ENCODE results near the gene PLEKHM2. TPM values are rescaled to one million over a fixed set of nuclear protein-coding genes. Genes with fewer than 3 reads are reported as not detected.

PLEKHM2 gene
- total and polyA plus RNA-seq, 2 experiments from 2014 or later = 31.8 to 43.1 TPM

DNA sequence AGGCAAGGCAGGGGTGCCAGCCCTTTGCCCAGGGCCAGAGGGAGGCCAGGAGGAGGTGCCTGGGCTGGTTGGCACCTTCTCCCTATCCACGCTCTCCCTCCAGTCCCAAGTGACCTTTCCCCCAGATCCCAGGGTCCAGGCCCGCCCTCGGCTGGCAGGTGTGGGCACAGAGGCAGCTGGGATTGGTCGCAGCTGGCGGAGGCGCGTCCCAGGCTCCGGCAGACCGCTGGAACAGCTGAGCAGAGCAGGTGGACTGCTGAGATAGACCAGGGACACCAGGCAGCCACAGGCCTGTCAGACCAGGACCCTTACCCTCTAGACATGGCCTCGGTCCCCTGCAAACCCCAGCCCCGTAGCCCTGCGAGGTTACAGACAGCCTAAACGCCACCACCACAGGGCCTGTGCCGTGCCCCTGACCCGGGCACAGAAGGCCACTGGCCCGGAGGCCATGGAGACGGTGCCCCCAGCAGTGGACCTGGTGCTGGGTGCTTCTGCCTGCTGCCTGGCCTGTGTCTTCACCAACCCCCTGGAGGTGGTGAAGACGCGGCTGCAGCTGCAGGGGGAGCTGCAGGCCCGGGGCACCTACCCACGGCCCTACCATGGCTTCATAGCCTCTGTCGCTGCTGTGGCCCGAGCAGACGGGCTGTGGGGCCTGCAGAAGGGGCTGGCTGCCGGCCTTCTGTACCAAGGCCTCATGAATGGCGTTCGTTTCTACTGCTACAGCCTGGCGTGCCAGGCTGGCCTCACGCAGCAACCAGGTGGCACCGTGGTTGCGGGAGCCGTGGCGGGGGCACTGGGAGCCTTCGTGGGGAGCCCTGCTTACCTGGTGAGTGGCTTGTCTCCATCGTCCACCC is 52.1 kb downstream of the PLEKHM2 start, which contains the start of gene SLC25A34:
Gene SLC25A34, plus strand, starts transcription at position 221 of the 854 bp plus-strand sequence. Its CDS starts 228 bp downstream, at position 449.
- Histone ChIP-seq H3K4me1 (ENCODE audit: insufficient read depth) (no peaks in the 10 kb centered on the region), H3K4me3 (no peak within 1 kb of the TSS), H3K9me3 (ENCODE audit: low read depth) (no peaks in the 10 kb centered on the region), H3K9me2 (replicated peaks; ENCODE audit: insufficient read depth) (no peaks in the 10 kb centered on the region), H2AFZ (no peak within 1 kb of the TSS), H3K79me2 (no peaks in the 10 kb centered on the region), H3K4me2 (no peak within 1 kb of the TSS), H3K27me3 (no peaks in the 10 kb centered on the region), H3K27ac (no peak within 1 kb of the TSS), H3K36me3 (replicated peaks; ENCODE audit: insufficient read depth, low read depth) (no peaks in the 10 kb centered on the region), H4K20me1 (ENCODE audit: insufficient read depth, poor library complexity, severe bottlenecking) (no peaks in the 10 kb centered on the region)
- DNase-seq (ENCODE audit: low spot score) = no peak
- 91% methylated on average over 35 of the region's 35 CpGs for WGBS (ENCODE audit: low lambda C conversion rate, missing lambda C conversion rate)
- TF ChIP-seq EZH2 (IDR thresholded peaks at IDR 0.05; ENCODE audit: borderline replicate concordance) (no peak), EZH2phosphoT487 (IDR thresholded peaks at IDR 0.05; ENCODE audit: low read depth, severe bottlenecking, unreplicated experiment) (no peak)
- TF ChIP-seq, protein P1, sequence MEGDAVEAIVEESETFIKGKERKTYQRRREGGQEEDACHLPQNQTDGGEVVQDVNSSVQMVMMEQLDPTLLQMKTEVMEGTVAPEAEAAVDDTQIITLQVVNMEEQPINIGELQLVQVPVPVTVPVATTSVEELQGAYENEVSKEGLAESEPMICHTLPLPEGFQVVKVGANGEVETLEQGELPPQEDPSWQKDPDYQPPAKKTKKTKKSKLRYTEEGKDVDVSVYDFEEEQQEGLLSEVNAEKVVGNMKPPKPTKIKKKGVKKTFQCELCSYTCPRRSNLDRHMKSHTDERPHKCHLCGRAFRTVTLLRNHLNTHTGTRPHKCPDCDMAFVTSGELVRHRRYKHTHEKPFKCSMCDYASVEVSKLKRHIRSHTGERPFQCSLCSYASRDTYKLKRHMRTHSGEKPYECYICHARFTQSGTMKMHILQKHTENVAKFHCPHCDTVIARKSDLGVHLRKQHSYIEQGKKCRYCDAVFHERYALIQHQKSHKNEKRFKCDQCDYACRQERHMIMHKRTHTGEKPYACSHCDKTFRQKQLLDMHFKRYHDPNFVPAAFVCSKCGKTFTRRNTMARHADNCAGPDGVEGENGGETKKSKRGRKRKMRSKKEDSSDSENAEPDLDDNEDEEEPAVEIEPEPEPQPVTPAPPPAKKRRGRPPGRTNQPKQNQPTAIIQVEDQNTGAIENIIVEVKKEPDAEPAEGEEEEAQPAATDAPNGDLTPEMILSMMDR (IDR thresholded peaks at IDR 0.05; ENCODE audit: poor library complexity) = no peak

DNA sequence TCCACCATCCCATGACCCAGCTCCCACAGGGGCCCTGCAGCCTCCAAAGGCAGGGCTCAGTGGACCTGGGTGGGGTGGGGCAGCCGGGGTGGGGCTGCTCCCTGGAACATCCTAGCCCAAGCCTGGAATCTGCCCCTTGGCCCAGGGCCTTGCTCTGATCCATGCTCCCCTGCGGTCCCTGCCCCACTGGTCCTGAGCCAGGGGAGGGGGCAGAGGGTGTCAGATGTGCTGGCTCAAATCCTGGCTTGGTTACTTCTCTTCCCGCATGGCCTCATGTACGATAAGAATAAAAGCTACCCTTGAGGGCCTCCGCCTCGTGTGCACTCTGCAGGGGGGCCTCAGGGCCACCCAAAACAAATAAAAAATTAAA is 52.8 kb downstream of the PLEKHM2 start:
- Histone ChIP-seq H3K9me2 (replicated peaks; ENCODE audit: insufficient read depth) (no peaks in the 10 kb centered on the region), H3K9me3 (ENCODE audit: low read depth) (no peaks in the 10 kb centered on the region), H3K79me2 (no peaks in the 10 kb centered on the region), H3K4me1 (ENCODE audit: insufficient read depth) (no peaks in the 10 kb centered on the region), H4K20me1 (ENCODE audit: insufficient read depth, poor library complexity, severe bottlenecking) (no peaks in the 10 kb centered on the region), H3K27me3 (no peaks in the 10 kb centered on the region), H3K27ac (no peak overlapping the region), H3K4me3 (no peak overlapping the region), H3K36me3 (replicated peaks; ENCODE audit: insufficient read depth, low read depth) (no peaks in the 10 kb centered on the region), H3K4me2 (no peak overlapping the region), H2AFZ (no peak overlapping the region)
- 78% methylated on average over 6 of the region's 6 CpGs for WGBS (ENCODE audit: low lambda C conversion rate, missing lambda C conversion rate)
- no peak for DNase-seq (ENCODE audit: low spot score)
- TF ChIP-seq, protein P1 (IDR thresholded peaks at IDR 0.05; ENCODE audit: poor library complexity) = no peak
- TF ChIP-seq EZH2phosphoT487 (IDR thresholded peaks at IDR 0.05; ENCODE audit: low read depth, severe bottlenecking, unreplicated experiment) (no peak), EZH2 (IDR thresholded peaks at IDR 0.05; ENCODE audit: borderline replicate concordance) (no peak)

DNA sequence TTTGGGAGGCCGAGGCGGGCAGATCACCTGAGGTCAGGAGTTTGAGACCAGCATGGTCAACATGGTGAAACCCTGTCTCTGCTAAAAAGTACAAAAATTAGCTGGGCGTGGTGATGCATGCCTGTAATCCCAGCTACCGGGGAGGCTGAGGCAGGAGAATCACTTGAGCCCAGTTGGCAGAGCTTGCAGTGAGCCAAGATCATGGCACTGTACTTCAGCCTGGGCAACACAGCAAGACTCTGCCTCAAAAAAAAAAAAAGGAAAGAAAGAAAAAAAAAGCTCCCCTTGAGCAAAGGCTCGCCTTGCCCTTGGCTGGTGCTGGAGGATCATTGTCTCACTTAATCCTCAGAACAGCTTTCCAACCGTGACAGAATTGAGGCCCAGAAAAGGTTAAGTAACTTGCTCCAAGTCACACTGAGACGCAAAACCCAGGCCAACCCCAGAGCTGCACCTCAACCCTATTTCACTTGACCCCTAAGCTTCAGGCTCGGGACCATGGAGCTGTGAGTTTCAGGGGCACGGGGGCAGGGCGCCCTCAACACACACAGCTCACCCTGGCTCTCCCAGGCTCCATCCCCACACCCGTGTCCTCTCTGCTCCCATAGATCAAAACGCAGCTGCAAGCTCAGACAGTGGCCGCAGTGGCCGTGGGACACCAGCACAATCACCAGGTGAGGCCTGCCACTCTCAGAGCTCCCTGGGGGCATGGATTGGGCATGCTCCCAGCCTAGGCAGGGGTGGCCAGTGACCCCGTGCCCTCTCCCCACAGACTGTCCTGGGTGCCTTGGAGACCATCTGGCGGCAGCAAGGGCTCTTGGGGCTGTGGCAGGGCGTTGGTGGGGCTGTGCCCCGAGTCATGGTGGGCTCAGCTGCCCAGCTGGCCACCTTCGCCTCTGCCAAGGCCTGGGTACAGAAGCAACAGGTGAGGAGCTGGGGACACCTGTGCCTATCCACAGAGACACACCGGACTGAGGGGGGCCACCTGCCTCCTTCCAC is 53.5 kb downstream of the PLEKHM2 start:
- no peak overlapping the region for H3K27ac ChIP-seq
- H3K4me2 ChIP-seq = no peak overlapping the region
- TF ChIP-seq, protein P1 (IDR thresholded peaks at IDR 0.05; ENCODE audit: poor library complexity) = no peak
- TF ChIP-seq EZH2phosphoT487 (IDR thresholded peaks at IDR 0.05; ENCODE audit: low read depth, severe bottlenecking, unreplicated experiment) = no peak
- TF ChIP-seq EZH2 (IDR thresholded peaks at IDR 0.05; ENCODE audit: borderline replicate concordance) = no peak
- H3K79me2 ChIP-seq = no peaks in the 10 kb centered on the region
- DNase-seq (ENCODE audit: low spot score) = no peak
- no peak overlapping the region for H2AFZ ChIP-seq
- no peaks in the 10 kb centered on the region for H3K9me2 ChIP-seq (replicated peaks; ENCODE audit: insufficient read depth)
- no peaks in the 10 kb centered on the region for H3K9me3 ChIP-seq (ENCODE audit: low read depth)
- no peaks in the 10 kb centered on the region for H4K20me1 ChIP-seq (ENCODE audit: insufficient read depth, poor library complexity, severe bottlenecking)
- H3K4me3 ChIP-seq = no peak overlapping the region
- H3K36me3 ChIP-seq (replicated peaks; ENCODE audit: insufficient read depth, low read depth) = no peaks in the 10 kb centered on the region
- H3K27me3 ChIP-seq = no peaks in the 10 kb centered on the region
- H3K4me1 ChIP-seq (ENCODE audit: insufficient read depth) = peaks cover 3% of the 10 kb centered on the region
- 85% methylated on average over 20 of the region's 20 CpGs for WGBS (ENCODE audit: low lambda C conversion rate, missing lambda C conversion rate)

All from hepatocyte (in vitro differentiated cells).